Muscle of leg (tissue), 11 donors: ENCODE data around the gene TRIO. TPM values are rescaled to one million over a fixed set of nuclear protein-coding genes. Genes with fewer than 3 reads are reported as not detected.

ENCODE experiments used
- DNase-seq: peaks from one replicate; pipeline ENCODE4 v3.0.0; 2013
- H3K27ac ChIP-seq: one replicate; pipeline ENCODE4 v1.5.1; 2013; ENCODE audit warnings: mild to moderate bottlenecking, low read length, control low read depth
- H3K27me3 ChIP-seq: one replicate; pipeline ENCODE4 v1.6.1; 2013; ENCODE audit warnings: low read length; ENCODE audit not compliant: control insufficient read depth, insufficient read depth
- H3K36me3 ChIP-seq: one replicate; pipeline ENCODE4 v1.6.1; 2013; ENCODE audit warnings: low read length; ENCODE audit not compliant: control insufficient read depth, insufficient read depth
- H3K4me1 ChIP-seq: one replicate; pipeline ENCODE4 v1.6.1; 2013; ENCODE audit warnings: low read length; ENCODE audit not compliant: control insufficient read depth, insufficient read depth
- H3K4me3 ChIP-seq: one replicate; pipeline ENCODE4 v1.5.1; 2013; ENCODE audit warnings: low read length, control low read depth
- H3K9me3 ChIP-seq: replicated peaks from 2 replicates; pipeline ENCODE4 v1.6.1; 2013; ENCODE audit warnings: low read depth, low read length; ENCODE audit not compliant: control insufficient read depth
- WGBS: methylation state at CpG from one replicate; pipeline ENCODE4 v1.1.5; 2013; ENCODE audit warnings: missing lambda C conversion rate; ENCODE audit not compliant: insufficient coverage; 5-methylcytosine and 5-hydroxymethylcytosine counted together
- polyA plus RNA-seq, 8 donors: library from polyadenylated mRNA; unstranded; fragments of 120-200 nt; gene quantifications; one replicate each; pipeline versions ENCODE4 v1.2.1 to v1.2.3, GENCODE V29; 2013; ENCODE audit warnings: inconsistent platforms in 1 of 8, low replicate concordance in 1 of 8; ENCODE audit not compliant: insufficient read length in 8 of 8, insufficient read depth in 1 of 8
- total RNA-seq: library from RNA; stranded (reverse); fragments of 120-200 nt; gene quantifications from one replicate; pipeline ENCODE4 v1.2.4, GENCODE V29; 2013

Gene TRIO
- total and polyA plus RNA-seq, 9 donors: 124 to 219 (median 168) TPM

GRCh38 chr5:14310901-14311300 lies 167.8 kb downstream of the TRIO start:
- H3K27ac ChIP-seq: no peak overlapping the region
- H3K27me3 ChIP-seq: no peaks in the 10 kb centered on the region
- peak; percentile 51 for DNase-seq
- peaks cover 33% of the 10 kb centered on the region for H3K36me3 ChIP-seq
- H3K4me1 ChIP-seq: peaks cover 5% of the 10 kb centered on the region
- WGBS: 96% methylated on average over 4 of the region's 8 CpGs
- H3K9me3 ChIP-seq: no peaks in the 10 kb centered on the region
- no peak overlapping the region for H3K4me3 ChIP-seq

- H3K9me3 ChIP-seq: no peaks in the 10 kb centered on the region
- no peak overlapping the region for H3K4me3 ChIP-seq
- H3K27ac ChIP-seq: no peak overlapping the region
- H3K4me1 ChIP-seq: peaks cover 10% of the 10 kb centered on the region
- DNase-seq: no peak
- peaks cover 50% of the 10 kb centered on the region for H3K36me3 ChIP-seq
- H3K27me3 ChIP-seq: no peaks in the 10 kb centered on the region
- 88% methylated on average over 1 of the region's 4 CpGs for WGBS
These were observed 171.0 kb downstream of the TRIO start for GRCh38 chr5:14313986-14314690.

GRCh38 chr5:14316471-14316870 lies 173.3 kb downstream of the TRIO start:
- H3K4me1 ChIP-seq: peaks cover 7% of the 10 kb centered on the region
- H3K27me3 ChIP-seq: no peaks in the 10 kb centered on the region
- no peak overlapping the region for H3K27ac ChIP-seq
- no peaks in the 10 kb centered on the region for H3K9me3 ChIP-seq
- peaks cover 47% of the 10 kb centered on the region for H3K36me3 ChIP-seq
- DNase-seq: no peak
- WGBS: 66% methylated on average over 12 of the region's 12 CpGs
- H3K4me3 ChIP-seq: no peak overlapping the region

- Histone ChIP-seq H3K27ac (no peak overlapping the region), H3K9me3 (no peaks in the 10 kb centered on the region), H3K36me3 (peaks cover 57% of the 10 kb centered on the region), H3K4me3 (no peak overlapping the region), H3K27me3 (no peaks in the 10 kb centered on the region), H3K4me1 (peaks cover 4% of the 10 kb centered on the region)
- WGBS: 100% methylated on average over 1 of the region's 1 CpG
- DNase-seq: no peak
These were observed 176.0 kb downstream of the TRIO start for GRCh38 chr5:14319102-14319501.

GRCh38 chr5:14321936-14322335 lies 178.8 kb downstream of the TRIO start:
- WGBS: 100% methylated on average over 3 of the region's 3 CpGs

GRCh38 chr5:14322437-14323187 lies 179.5 kb downstream of the TRIO start:
- Histone ChIP-seq H3K36me3 (peaks cover 51% of the 10 kb centered on the region), H3K9me3 (no peaks in the 10 kb centered on the region), H3K4me3 (no peak overlapping the region), H3K27ac (no peak overlapping the region), H3K27me3 (no peaks in the 10 kb centered on the region), H3K4me1 (peaks cover 2% of the 10 kb centered on the region)
- WGBS: 92% methylated on average over 2 of the region's 4 CpGs
- DNase-seq: no peak

More at GRCh38 chr5:14321936-14322335, 178.8 kb downstream of the TRIO start:
- Histone ChIP-seq H3K27ac (no peak overlapping the region), H3K4me1 (peaks cover 2% of the 10 kb centered on the region), H3K9me3 (no peaks in the 10 kb centered on the region), H3K36me3 (peaks cover 57% of the 10 kb centered on the region), H3K27me3 (no peaks in the 10 kb centered on the region), H3K4me3 (no peak overlapping the region)
- no peak for DNase-seq

- no peak for DNase-seq
- Histone ChIP-seq H3K27me3 (no peaks in the 10 kb centered on the region), H3K4me3 (no peak overlapping the region), H3K4me1 (peaks cover 2% of the 10 kb centered on the region), H3K36me3 (peaks cover 49% of the 10 kb centered on the region), H3K9me3 (no peaks in the 10 kb centered on the region), H3K27ac (no peak overlapping the region)
- WGBS: 70% methylated on average over 2 of the region's 7 CpGs
These were observed 180.3 kb downstream of the TRIO start for GRCh38 chr5:14323466-14323865.

- 90% methylated on average over 2 of the region's 7 CpGs for WGBS
- Histone ChIP-seq H3K4me3 (no peak overlapping the region), H3K4me1 (peaks cover 2% of the 10 kb centered on the region), H3K27me3 (no peaks in the 10 kb centered on the region), H3K9me3 (no peaks in the 10 kb centered on the region), H3K27ac (no peak overlapping the region), H3K36me3 (peaks cover 44% of the 10 kb centered on the region)
- DNase-seq: no peak
These were observed 182.2 kb downstream of the TRIO start for GRCh38 chr5:14325369-14325768.

- H3K4me1 ChIP-seq: peaks cover 2% of the 10 kb centered on the region
- H3K9me3 ChIP-seq: no peaks in the 10 kb centered on the region
- DNase-seq: no peak
- H3K27ac ChIP-seq: no peak overlapping the region
- no peak overlapping the region for H3K4me3 ChIP-seq
- peaks cover 42% of the 10 kb centered on the region for H3K36me3 ChIP-seq
- WGBS: 80% methylated on average over 8 of the region's 10 CpGs
- H3K27me3 ChIP-seq: no peaks in the 10 kb centered on the region
These were observed 183.1 kb downstream of the TRIO start for GRCh38 chr5:14326035-14326903.

- no peaks in the 10 kb centered on the region for H3K27me3 ChIP-seq
- H3K4me3 ChIP-seq: no peak overlapping the region
- DNase-seq: no peak
- no CpG with 5 or more reads among the region's 6 CpGs for WGBS
- no peaks in the 10 kb centered on the region for H3K9me3 ChIP-seq
- peaks cover 31% of the 10 kb centered on the region for H3K36me3 ChIP-seq
- H3K27ac ChIP-seq: no peak overlapping the region
- H3K4me1 ChIP-seq: peaks cover 2% of the 10 kb centered on the region
These were observed 184.5 kb downstream of the TRIO start for GRCh38 chr5:14327624-14328023.
